ENCODE measurements around the gene EML6. TPM values are rescaled to one million over a fixed set of nuclear protein-coding genes. Genes with fewer than 3 reads are reported as not detected.
"Not testable (repeated sequence)": the region's sequence is repeated elsewhere in the genome, so short reads cannot be mapped to it uniquely, and the experiment has no call there.

EML6 gene
- total RNA-seq, 1 experiment from 2014 or later: 5.2 TPM

DNA sequence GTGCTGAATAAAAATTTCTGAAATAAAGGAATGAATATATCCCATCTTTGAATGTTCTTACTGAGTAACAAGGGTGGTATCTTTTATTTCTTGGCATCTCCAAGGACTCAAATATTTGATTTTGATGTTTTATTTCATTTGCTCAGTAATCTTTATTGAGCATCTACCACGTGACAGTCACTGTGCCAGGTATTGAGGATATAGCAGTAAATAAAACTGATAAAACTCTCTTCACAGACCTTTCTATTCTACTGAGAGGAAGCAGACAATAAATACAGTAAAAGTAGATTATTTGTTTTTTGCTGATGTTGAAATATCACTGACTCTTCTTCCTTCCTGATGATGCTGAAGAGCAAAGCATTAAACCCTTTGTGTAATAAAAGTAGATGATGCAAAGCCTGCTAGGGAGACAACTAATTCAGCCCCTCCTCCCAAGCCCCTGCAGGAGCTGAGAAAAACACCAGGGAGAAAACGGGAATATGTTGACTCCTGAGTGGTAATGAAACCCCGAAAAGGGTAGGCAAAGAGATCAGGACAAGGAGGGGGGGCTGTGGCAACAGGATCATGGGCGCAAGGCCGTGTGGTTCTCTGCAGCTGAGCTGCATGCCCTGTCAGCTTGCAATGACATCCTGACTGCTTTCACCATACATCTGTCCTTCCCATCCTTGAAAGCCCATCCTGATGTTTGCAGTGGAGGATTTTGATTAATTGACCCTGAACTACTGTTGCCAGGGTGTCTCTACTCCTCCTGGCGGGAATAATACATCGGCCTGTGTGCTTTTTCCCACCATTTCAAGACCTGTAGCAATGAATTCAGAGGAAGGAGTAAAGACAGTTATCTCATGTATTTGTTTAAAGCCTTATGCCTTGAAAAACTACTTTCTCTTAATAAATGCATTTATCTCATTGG lies 117.4 kb downstream of the EML6 start:
- no peaks in the 10 kb centered on the region for H3K9me3 Mint-ChIP-seq (ENCODE audit: unreplicated experiment)
- H3K4me1 Mint-ChIP-seq (ENCODE audit: low read depth, unreplicated experiment): no peaks in the 10 kb centered on the region
- H3K4me3 Mint-ChIP-seq (ENCODE audit: unreplicated experiment): no peak overlapping the region
- Histone ChIP-seq H3K36me3 (ENCODE audit: control insufficient read depth, insufficient read depth, low read length) (no peaks in the 10 kb centered on the region), H3K27me3 (replicated peaks; ENCODE audit: control insufficient read depth, insufficient read depth, low read length) (no peaks in the 10 kb centered on the region), H3K4me1 (no peaks in the 10 kb centered on the region), H3K9me3 (no peaks in the 10 kb centered on the region), H3K4me3 (ENCODE audit: low read depth, low read length) (no peak overlapping the region)
- DNase-seq: no peak
- CTCF ChIA-PET: no interaction called here
- intact Hi-C loops (cut with micrococcal nuclease; ENCODE audit: unreplicated experiment): no loop called here
- no peaks in the 10 kb centered on the region for H3K36me3 Mint-ChIP-seq (ENCODE audit: insufficient read depth, unreplicated experiment)
- no TSS peak for BruUV-seq (replicated peaks)
- no peaks in the 10 kb centered on the region for H3K27me3 Mint-ChIP-seq (ENCODE audit: insufficient read depth, unreplicated experiment)
- POLR2A ChIA-PET: no interaction called here
- no peak overlapping the region for H3K27ac Mint-ChIP-seq (ENCODE audit: unreplicated experiment)
- TF ChIP-seq, protein P1, sequence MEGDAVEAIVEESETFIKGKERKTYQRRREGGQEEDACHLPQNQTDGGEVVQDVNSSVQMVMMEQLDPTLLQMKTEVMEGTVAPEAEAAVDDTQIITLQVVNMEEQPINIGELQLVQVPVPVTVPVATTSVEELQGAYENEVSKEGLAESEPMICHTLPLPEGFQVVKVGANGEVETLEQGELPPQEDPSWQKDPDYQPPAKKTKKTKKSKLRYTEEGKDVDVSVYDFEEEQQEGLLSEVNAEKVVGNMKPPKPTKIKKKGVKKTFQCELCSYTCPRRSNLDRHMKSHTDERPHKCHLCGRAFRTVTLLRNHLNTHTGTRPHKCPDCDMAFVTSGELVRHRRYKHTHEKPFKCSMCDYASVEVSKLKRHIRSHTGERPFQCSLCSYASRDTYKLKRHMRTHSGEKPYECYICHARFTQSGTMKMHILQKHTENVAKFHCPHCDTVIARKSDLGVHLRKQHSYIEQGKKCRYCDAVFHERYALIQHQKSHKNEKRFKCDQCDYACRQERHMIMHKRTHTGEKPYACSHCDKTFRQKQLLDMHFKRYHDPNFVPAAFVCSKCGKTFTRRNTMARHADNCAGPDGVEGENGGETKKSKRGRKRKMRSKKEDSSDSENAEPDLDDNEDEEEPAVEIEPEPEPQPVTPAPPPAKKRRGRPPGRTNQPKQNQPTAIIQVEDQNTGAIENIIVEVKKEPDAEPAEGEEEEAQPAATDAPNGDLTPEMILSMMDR (IDR thresholded peaks at IDR 0.05; ENCODE audit: insufficient read depth in 1 of 2, low read depth in 1 of 2, low read length in 1 of 2, severe bottlenecking in 1 of 2, unreplicated experiment in 1 of 2): no peak

DNA sequence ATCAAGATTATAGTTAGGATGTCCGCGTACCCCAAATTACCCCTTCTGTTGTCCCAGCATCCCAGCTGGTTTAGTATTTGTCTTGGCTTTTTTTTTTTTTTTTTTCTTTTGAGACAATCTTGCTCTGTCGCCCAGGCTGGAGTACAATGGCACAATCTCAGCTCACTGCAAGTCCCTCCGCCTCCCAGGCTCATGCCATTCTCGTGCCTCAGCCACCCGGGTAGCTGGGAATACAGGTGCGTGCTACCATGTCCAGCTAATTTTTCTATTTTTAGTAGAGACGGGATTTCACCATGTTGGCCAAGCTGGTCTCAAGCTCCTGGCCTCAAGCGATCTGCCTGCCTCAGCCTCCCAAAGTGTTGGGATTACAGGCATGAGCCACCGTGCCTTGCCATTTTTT lies 118.0 kb downstream of the EML6 start:
- CTCF ChIA-PET: interaction anchor here (0.7 kb wide), 1 partner anchor 264 kb away, joined by 5 read pairs; no protein-coding TSS in a partner anchor
- H3K27me3 Mint-ChIP-seq (ENCODE audit: insufficient read depth, unreplicated experiment); POLR2A ChIA-PET; H3K4me1 Mint-ChIP-seq (ENCODE audit: low read depth, unreplicated experiment); H3K4me1 ChIP-seq; H3K27ac Mint-ChIP-seq (ENCODE audit: unreplicated experiment); BruUV-seq (replicated peaks); intact Hi-C loops (cut with micrococcal nuclease; ENCODE audit: unreplicated experiment); H3K36me3 ChIP-seq (ENCODE audit: control insufficient read depth, insufficient read depth, low read length); H3K9me3 ChIP-seq; H3K9me3 Mint-ChIP-seq (ENCODE audit: unreplicated experiment); DNase-seq; H3K36me3 Mint-ChIP-seq (ENCODE audit: insufficient read depth, unreplicated experiment); H3K27me3 ChIP-seq (replicated peaks; ENCODE audit: control insufficient read depth, insufficient read depth, low read length); H3K4me3 Mint-ChIP-seq (ENCODE audit: unreplicated experiment); H3K4me3 ChIP-seq (ENCODE audit: low read depth, low read length): not testable (repeated sequence)

DNA sequence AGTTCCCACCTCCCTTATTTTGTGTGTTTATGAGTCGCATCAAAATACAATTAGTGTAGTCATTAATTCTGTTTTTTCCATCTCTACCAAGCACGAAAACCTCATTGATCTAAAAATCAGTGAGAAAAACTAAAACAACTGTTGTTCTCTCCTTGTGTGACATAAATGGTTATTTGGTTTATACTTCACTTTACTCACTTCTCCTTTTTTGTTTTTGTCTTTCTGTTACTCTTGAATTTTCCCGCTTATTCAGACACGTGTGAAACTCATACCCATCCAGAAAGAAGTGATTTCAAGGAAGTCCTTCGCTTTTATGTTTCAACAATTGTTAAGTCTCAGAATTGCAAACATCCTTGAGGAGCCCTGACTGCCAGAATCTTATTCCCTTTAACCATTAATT lies 121.6 kb downstream of the EML6 start:
- DNase-seq: no peak
- Histone ChIP-seq H3K4me1 (no peaks in the 10 kb centered on the region), H3K36me3 (ENCODE audit: control insufficient read depth, insufficient read depth, low read length) (no peaks in the 10 kb centered on the region), H3K9me3 (no peaks in the 10 kb centered on the region), H3K27me3 (replicated peaks; ENCODE audit: control insufficient read depth, insufficient read depth, low read length) (no peaks in the 10 kb centered on the region), H3K4me3 (ENCODE audit: low read depth, low read length) (no peak overlapping the region)
- no peak overlapping the region for H3K27ac Mint-ChIP-seq (ENCODE audit: unreplicated experiment)
- intact Hi-C loops (cut with micrococcal nuclease; ENCODE audit: unreplicated experiment): no loop called here
- ChIA-PET POLR2A (no interaction called here), CTCF (no interaction called here)
- BruUV-seq (replicated peaks): no TSS peak
- no peaks in the 10 kb centered on the region for H3K4me1 Mint-ChIP-seq (ENCODE audit: low read depth, unreplicated experiment)
- no peaks in the 10 kb centered on the region for H3K9me3 Mint-ChIP-seq (ENCODE audit: unreplicated experiment)
- no peaks in the 10 kb centered on the region for H3K27me3 Mint-ChIP-seq (ENCODE audit: insufficient read depth, unreplicated experiment)
- TF ChIP-seq, protein P1 (IDR thresholded peaks at IDR 0.05; ENCODE audit: insufficient read depth in 1 of 2, low read depth in 1 of 2, low read length in 1 of 2, severe bottlenecking in 1 of 2, unreplicated experiment in 1 of 2): no peak
- no peaks in the 10 kb centered on the region for H3K36me3 Mint-ChIP-seq (ENCODE audit: insufficient read depth, unreplicated experiment)
- H3K4me3 Mint-ChIP-seq (ENCODE audit: unreplicated experiment): no peak overlapping the region

Measured in Caco-2 (cell line).